HG03460 (cell line): Measurements from ENCODE around the gene ADCY4.
A peak's percentile ranks its signal among the peaks of the same experiment; 100 is the strongest.
"Not testable (repeated sequence)": the region's sequence is repeated elsewhere in the genome, so short reads cannot be mapped to it uniquely, and the experiment has no call there.

Experiments
- ATAC-seq: cut with Tn5 transposase; IDR thresholded peaks from one replicate; pipeline ENCODE4 v1.9.1; 2021; ENCODE audit not compliant: unreplicated experiment

Gene ADCY4

DNA sequence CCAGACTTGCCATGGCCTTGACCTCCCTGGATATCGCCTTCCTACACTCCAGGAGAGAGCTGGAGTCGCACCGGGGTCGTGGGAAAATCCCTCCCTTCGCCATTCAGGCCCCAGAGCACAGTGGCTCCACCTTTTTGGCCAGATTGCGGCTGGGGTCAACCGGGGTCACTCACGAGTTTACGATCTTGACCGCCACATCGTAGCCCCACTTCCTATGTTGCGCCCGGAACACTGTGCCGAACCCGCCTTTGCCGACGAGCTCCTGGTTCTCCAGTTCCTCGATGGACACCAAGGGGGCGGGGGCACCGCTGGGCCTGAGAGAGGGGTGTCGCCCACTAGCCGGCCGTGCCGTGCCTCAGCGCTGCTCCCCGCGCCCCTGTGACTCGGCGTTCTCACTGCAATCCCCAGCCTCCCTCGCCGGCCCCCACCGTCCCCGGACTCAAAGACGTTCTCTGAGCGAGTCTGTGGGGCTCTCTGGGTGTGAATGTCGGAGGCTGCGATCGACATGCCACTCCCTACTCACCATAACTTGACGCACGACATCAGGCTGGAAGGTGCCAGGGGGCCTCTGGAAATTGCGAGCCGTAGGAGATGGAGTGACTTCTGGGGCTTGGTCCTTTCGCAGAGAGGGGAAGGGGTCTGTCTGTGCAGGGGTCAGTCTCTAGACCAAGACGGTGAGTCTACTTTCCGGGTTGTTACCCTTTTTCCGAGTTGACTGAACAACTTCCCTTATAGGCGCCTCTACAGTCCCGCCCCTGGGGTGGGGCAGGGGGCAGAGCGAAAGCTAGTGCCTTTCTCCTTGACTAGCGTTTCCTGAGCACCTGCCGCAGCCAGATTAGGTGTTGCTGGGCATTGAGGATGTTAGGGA is 4.6 kb upstream of the ADCY4 start, which contains the start of gene RIPK3:
RIPK3 (minus strand) TSS at position 708 of the 868 bp plus-strand sequence; CDS start at position 543, 165 bp downstream.
- peak; percentile 80 for ATAC-seq

DNA sequence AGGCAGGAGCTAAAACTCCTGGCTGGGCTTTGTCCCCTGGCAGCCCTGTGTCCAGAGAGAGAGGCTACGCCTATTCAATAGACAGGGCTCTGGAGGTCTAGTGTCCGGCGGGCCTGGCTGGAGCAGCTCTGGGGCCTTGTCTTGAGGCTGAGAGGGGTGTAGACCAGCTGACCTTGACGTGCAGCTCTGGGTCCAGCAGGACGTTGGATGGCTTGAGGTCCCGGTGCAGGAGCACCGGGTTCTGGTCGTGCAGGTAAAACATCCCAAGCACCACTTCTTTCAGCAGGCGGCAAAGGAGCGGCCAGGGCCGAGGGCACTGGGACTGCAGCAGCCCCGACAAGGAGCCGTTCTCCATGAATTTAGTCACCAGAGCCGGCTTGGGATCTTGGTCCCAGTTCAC is 4.0 kb upstream of the ADCY4 start:
- ATAC-seq, result no peak

DNA sequence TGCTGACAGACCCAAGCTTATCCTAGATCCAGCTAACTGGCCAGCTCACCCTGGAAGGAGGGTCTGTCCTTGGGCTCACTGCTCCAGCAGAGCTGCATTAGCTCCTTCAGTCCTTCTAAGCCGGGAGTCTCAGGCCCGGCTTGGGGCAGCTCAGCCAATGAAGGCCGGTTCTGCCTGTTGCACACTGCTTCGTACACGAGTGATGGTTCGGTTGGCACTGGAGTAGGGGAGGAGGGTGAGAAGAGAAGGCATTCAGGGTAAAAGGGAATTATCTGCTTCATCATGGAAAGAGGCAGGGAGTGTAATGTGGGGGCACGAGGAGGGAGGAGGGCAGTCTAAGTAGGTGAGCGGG is 2.9 kb upstream of the ADCY4 start:
- ATAC-seq, result no peak

DNA sequence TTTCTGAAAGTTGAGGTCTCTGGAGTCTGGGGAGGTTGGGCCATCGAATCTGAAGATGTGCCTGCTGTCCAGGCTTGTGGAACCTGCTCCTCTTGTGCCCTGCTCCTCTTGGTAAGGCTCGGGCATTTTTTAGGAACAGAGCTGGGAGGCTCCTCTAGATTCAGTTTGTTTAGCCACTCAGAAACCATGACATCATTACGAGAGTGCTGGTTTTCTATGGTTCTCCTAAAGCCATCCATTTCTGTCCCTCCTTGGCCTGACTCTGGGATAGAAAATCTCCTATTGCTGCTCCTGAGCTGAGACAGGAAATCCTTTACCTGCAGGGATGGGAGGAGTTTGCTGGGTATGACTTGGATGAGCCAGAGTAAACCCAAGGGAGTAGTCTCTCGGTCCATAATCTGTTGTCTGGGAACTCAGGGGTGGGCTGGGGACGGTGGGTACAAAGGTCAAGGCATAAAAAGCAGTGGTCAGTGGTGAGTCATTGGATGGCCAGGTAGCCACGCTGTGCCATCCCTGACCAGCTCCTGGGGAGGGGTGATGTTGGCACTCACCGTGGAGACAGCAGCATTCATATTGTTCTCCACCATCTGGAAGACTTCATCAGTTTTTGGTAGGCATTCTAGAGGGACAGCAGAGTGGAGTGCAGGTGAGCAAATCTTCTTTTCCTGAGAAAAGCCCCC is 2.4 kb upstream of the ADCY4 start:
- no peak for ATAC-seq

DNA sequence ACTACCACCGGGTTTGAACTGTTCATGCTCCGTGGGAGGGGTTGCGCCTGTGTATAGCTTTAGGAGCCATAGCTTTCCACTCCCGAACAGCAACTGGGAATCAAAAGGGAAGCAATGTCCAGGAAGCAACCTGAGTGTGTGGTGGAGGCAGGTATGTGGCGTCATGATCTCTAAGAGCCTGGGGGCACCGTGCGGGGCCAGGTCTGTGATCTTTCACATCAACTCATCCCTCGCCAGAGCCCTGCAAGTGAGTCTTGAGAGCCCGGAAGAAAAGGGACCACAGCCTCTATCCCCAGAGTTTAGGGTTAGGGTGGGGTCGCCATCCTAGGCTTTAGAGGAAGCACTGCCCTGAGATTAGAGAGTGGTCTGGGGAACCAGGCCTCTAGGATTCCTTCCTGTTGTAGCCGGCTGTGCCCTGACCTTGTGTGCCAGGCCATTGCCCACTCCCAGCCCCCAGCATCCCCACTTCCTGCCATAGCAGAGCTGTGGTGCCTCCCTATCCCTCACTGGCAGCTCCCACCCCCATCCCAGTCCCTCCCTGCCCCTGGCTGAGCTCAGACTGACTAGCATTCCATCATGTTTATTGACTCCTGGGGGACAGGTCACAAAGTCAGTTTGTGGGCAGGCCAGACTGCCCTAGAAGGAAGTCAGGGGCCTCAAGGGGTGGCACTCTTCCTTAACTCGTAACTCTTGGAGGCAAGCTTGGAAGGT is 745 bp upstream of the ADCY4 start:
- no peak for ATAC-seq

DNA sequence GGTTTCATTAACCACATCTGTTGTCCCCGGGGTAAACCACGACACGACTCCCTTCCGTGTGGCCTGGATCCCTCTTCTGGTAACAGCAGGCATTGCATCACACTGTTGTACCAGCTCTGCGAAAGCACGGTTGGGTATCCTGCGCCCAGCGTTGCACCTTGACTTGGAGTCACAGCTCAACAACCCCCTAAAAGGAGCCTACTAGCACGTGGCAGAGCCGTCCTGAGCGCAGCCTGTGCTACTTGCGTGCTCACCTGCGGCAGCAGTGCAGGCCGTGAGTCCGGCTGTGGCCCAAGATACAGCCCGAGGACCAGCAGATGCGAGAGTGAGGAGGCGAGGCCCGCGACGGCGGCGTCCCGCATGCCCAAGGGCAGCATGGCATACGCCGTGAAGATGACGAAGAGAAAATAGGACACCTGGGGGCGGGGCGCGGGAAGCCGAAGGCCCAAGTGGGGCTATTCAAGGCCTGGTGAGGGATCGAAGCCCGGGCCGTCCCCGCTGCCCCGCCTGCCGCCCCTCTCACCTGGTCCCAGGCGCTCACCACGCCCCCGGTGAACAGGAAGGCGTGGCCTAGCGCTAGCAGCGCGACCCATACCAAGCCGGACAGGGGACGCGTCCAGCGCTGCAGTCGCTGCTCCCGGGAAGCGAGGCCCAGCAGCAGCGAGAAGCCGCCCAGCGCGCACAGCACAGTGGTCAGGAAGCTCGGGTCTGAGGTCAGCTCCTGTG is 2.4 kb downstream of the ADCY4 start:
- ATAC-seq, result peak; percentile 83

DNA sequence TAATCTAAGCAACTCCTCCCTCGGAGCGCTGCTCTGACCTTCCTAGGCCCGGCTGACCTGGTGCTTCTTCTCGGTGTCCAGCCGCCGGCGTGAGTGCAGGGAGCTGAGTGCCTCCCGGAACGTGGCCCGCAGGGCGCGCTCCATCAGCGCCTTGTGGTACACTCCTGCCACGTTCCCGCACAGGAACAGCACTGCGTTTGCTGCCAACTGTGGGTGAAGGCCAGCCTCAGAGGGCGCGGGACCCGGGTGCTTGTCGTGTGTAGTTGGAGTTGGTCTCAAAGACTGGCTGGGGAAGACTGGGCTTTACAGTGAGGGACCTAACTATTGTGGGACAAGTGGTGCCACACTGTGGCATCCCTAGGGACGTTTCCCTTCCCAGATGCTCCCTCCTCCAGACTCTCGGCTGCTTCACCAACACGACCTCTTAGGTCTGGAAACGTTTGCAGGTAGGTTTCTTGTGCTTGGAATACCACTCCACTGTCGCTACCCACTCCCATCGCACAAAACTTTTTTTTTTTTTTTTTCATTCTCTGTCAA is 3.1 kb downstream of the ADCY4 start:
- peak; percentile 4 for ATAC-seq

DNA sequence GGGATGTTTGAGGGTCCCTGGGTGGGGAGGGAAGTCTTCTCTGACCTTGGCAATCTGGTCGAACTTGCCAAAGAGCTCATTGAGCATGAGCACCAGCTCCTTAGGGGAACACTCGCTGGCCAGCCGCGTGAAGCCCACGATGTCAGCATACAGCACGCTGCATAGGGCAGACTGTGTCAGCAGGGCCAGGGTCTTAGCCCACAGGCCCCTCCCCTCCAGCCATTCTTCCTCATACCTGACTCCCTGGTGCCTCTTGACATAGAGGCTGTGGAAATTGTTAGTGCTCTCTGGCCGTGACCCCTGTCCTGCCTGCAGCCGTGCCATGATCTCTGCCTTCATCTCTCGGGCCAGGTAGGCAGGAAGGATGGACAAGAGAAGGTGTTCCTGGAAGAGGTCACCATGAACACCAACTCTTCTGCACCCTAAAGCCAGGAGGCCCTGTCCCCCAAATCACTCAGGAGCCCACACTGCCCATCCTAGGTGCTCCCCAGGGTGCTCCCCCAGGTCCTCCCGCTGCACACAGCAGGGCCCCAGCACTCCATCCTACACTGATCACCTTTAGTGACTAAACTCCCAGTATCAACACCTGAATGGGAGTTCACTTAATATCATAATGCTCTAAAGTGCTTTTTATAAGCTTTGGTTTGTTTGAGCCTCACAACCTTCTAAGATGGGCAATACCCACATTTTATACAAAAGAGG is 3.7 kb downstream of the ADCY4 start:
- ATAC-seq, result no peak

DNA sequence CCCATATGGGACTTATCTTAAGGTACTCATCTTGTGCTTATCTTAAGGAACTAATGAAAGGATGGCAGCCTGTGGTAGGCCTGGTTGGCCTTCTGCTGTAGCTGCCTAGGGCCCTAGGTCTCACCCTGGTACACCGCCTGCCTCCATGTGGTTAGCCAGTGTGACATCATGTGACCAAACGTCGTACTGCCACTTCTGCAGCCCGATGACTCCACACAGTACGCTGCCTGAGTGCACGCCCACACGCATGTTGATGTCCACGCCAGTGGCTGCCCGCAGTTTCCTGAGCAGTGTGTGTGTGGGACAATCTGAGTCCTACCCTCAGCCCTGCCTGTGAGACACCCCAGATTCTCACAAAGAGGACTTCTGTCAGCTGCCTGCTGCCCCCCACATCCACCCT is 5.1 kb downstream of the ADCY4 start:
- ATAC-seq, result no peak

DNA sequence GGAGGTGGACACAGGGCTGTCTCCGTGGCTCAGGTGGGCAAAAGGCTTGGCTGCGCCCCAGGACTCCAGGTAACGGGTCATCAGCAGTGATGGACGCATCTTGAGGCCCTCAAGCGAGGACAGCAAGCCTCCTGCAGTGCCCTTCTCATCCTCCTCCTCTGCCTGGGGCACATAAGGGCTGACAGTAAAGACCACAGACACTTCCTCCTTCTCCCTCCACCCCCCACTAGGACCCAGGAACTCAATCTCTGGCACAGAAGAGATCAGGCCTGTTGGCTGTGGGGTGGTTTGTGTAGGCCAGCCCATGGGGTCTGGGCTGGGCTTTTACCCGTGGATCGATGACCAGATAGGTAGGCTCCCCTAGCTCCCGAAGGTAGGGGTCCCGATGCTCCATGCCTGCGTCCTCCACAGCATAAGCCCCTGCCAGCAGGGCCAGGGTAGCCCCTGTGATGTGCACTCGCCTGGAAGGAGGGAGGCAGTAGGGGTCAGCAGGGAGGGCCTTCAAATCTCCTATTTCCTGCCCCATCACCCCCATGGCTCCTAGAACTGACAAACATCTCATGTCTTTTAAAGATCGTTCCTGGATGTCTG is 5.7 kb downstream of the ADCY4 start:
- no peak for ATAC-seq

DNA sequence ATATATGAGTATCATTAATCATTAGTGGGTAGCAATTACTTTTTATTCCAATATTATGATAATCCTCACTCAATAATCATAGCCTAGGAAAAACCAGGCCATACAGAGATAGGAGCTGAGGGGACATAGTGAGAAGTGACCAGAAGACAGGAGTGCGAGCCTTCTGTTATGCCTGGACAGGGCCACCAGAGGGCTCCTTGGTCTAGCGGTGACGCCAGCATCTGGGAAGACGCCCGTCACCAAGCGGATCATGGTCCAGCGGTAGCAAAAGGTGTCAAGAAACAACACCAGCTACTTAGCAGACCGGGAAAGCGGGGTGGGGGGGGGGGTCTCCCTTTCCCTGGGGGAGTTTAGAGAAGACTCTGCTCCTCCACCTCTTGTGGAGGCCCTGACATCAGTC is 7.0 kb downstream of the ADCY4 start:
- ATAC-seq, result not testable (repeated sequence)

DNA sequence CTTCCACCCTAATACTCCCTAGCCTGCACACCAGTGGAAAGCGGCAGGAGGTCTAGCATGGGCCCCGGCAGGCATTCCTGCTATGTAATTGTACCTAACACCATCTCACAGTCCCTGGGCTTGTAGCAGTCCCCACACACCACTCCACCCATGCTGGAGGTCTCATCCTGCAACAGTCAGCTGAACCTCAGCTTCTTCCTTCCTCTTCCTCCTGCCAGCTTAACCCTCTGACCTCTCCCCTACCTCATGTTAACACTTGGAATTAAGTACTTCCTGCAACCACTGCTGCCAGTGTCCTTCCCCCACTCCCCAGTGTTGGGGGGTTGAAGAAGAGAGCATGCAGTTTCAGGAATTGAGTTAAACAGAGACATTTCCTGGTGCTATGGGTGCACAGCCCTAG is 7.6 kb downstream of the ADCY4 start:
- no peak for ATAC-seq

DNA sequence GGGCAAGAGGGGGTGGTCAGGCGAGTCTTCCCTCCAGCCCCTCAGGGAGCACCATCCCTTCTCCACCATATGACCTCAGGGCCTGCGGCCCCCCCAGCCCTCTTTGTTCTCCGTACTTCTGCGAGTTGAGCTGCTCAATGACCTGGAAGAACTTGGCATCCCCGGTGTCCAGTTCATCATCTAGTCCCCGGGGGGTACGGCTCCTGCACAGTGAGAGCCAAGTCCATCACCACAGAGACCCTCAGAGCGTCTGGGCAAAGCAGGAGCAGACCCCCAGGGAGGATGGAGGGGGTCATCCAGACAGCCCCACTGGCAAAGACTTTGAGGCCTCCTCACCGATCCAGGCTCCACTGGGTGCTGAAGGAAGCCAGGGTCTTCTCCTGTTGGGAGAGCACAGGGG is 8.9 kb downstream of the ADCY4 start:
- ATAC-seq, result no peak

DNA sequence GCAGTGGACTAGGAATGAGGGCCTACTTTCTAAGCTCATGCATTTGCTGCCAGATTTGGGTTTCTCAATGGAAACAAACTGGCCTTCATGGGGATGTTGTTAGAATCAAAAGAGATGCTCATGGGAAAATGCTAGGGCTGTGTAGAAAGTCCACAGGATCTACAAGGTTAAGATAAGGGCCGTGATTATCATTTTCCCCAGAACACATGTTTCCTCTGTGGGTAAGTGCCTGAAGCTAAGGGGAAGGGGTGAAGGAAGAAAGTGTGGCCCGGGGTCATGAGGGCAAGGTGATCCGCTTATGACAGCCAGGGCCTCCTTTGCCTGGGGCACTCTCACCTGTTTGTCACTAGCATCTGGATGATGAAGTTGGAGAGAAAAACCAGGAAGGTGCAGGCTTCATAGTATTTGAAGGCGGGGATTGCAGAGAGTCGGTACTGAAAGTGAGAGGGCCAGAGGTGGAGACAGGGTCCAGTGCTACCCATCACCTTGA is 9.8 kb downstream of the ADCY4 start:
- no peak for ATAC-seq

DNA sequence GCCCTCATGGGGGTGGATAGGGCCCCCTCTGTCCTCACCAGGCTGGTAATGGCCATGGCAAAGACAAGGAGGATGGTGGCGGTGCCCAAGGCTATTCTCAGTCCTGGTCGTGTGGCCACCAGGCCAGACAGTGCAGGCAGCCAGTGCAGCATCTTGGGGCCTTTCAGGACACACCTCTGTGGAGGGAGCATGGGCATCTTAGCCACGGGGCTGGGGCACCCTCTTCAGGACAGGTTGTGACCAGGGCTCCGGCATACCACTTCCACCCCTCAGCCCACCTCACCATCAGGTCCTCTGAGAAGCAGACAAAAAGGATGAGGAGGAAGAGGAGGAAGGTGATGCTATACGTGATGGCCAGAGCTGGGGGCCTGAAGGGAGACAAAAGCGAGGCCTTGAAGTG is 10.8 kb downstream of the ADCY4 start:
- ATAC-seq, result no peak

DNA sequence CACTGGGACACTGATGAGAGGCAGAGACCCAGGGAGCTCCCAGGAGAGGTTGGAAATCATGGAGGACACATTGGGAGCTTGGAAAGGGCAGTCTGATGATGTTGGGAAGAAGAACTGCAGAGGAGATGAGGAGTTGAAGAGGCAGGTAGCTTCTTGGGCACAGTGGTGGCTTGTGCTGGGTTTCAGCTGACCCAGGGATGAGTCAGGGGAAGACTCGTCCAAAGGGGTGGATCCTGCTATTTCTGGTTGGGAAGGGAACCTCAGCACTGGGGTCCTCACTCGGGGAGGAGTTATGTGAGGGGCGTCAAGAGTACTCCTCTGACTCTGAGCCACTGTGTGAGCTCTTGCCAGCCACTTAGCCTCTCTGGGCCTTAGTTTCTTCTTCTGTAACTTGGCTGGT is 11.5 kb downstream of the ADCY4 start:
- no peak for ATAC-seq

DNA sequence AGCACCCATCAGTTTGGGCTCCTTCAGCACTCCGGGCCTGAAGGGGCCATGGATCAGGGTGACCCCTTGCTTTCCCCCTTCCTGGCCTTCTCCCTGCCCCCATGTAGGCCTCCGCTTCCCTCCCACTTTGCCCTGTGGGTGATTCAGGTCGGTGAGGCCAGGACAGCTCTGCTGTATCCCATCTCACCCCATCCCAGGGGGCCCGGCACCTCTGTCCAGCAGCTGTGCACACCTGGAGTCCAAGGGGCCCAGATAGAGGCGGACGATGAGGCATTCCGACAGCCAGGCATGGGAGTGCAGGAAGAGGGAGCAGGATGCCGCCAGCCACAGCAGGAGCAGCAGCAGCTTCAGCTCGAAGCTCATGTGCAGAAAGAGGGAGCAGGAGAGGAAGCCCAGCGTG is 12.2 kb downstream of the ADCY4 start:
- no peak for ATAC-seq

DNA sequence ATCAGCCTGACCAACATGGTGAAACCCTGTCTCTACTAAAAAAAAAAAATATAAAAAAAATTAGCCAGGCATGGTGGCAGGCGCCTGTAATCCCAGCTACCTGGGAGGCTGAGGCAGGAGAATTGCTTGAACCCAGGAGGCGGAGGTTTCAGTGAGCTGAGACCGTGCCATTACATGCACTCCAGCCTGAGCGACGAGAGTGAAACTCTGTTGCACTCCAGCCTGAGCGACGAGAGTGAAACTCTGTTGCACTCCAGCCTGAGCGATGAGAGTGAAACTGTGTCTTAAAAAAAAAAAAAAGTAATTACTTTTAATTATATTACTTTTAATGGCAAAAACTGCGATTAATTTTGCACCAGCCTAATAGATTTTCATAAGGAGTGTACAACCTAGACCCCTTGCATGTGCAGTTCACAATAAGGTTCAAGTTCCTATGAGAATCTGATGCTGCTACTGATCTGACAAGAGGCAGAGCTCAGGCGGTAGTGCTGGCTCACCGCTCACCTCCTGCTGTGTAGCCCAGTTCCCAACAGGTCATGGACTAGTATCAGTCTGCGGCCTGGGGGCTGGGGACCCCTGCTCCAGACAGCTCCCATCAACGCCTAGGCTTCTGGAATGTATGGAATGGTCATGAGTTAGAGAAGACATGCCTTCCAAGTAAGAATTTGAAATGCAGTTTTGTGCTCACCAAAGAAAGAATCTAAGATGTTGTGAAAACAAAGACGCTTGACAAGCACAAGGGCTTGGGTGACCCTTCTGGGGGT is 13.5 kb downstream of the ADCY4 start:
- no peak for ATAC-seq
